NK-92 (cell line): ENCODE results near the gene TUBA1C.

Source experiments
- DNase-seq: peaks from one replicate; lab custom pipeline; 2025; ENCODE audit not compliant: unreplicated experiment; lab: John Stamatoyannopoulos, UW

Gene TUBA1C

GRCh38 chr12:49264873-49265792 is at the start of gene TUBA1C:
TUBA1C (plus strand) TSS chr12:49265082; CDS start chr12:49265182, 100 bp downstream.
- DNase-seq = no peak

- no peak for DNase-seq
Observed at GRCh38 chr12:49219417-49220026, 45.4 kb upstream of the TUBA1C start.

GRCh38 chr12:49220972-49221371 is 43.9 kb upstream of the TUBA1C start:
- DNase-seq = no peak

- DNase-seq = no peak
Observed at GRCh38 chr12:49223122-49223521, 41.8 kb upstream of the TUBA1C start.

- no peak for DNase-seq
Observed at GRCh38 chr12:49223590-49224369, 41.1 kb upstream of the TUBA1C start.

- DNase-seq = no peak
Observed at GRCh38 chr12:49225576-49226166, 39.2 kb upstream of the TUBA1C start.

GRCh38 chr12:49227713-49228112 is 37.2 kb upstream of the TUBA1C start:
- DNase-seq = no peak

GRCh38 chr12:49228653-49229052 is 36.2 kb upstream of the TUBA1C start:
- DNase-seq = no peak

- DNase-seq = no peak
Observed at GRCh38 chr12:49230176-49230804, 34.6 kb upstream of the TUBA1C start.

- DNase-seq = no peak
Observed at GRCh38 chr12:49230805-49231194, 34.1 kb upstream of the TUBA1C start.

GRCh38 chr12:49231878-49232655 is 32.8 kb upstream of the TUBA1C start:
- DNase-seq = no peak

- no peak for DNase-seq
Observed at GRCh38 chr12:49232940-49233841, 31.7 kb upstream of the TUBA1C start.

- no peak for DNase-seq
Observed at GRCh38 chr12:49233842-49234526, 30.9 kb upstream of the TUBA1C start.

- no peak for DNase-seq
Observed at GRCh38 chr12:49236423-49236822, 28.5 kb upstream of the TUBA1C start.

- no peak for DNase-seq
Observed at GRCh38 chr12:49243631-49244030, 21.3 kb upstream of the TUBA1C start.

GRCh38 chr12:49244176-49244575 is 20.7 kb upstream of the TUBA1C start:
- DNase-seq = no peak

GRCh38 chr12:49251357-49251756 is 13.5 kb upstream of the TUBA1C start:
- DNase-seq = no peak

- DNase-seq = no peak
Observed at GRCh38 chr12:49253033-49253623, 11.8 kb upstream of the TUBA1C start.
